Sigmoid colon (tissue), 7 donors: ENCODE measurements around the gene DAPK2. TPM values are rescaled to one million over a fixed set of nuclear protein-coding genes. Genes with fewer than 3 reads are reported as not detected.

ENCODE experiments used
- DNase-seq: peaks from one replicate; pipeline ENCODE4 v3.0.0-alpha.2; 2019
- H3K27ac ChIP-seq, 4 donors: fragments of 200-600 bp; sonication (generic); one replicate each; pipeline ENCODE4 v1.5.1; 2016 to 2019; ENCODE audit warnings: mild to moderate bottlenecking in 1 of 4
- H3K27me3 ChIP-seq, 3 donors: fragments of 200-600 bp; sonication (generic); one replicate each; pipeline ENCODE4 v1.5.1; 2019; ENCODE audit warnings: mild to moderate bottlenecking in 1 of 3
- H3K36me3 ChIP-seq, 4 donors: fragments of 200-600 bp; sonication (generic); one replicate each; pipeline ENCODE4 v1.5.1; 2016 to 2019
- H3K4me1 ChIP-seq, 4 donors: fragments of 200-600 bp; sonication (generic); one replicate each; pipeline ENCODE4 v1.5.1; 2017 to 2019
- H3K4me3 ChIP-seq, 4 donors: fragments of 200-600 bp; sonication (generic); one replicate each; pipeline ENCODE4 v1.5.1; 2017 to 2019; ENCODE audit warnings: mild to moderate bottlenecking in 2 of 4, moderate library complexity in 1 of 4
- H3K9me3 ChIP-seq, 4 donors: fragments of 200-600 bp in 3 of 4; sonication (generic) in 3 of 4; one replicate each; pipeline versions ENCODE4 v1.5.1 to v1.6.1; 2013 to 2019
- EP300 ChIP-seq, 4 donors: sonication (generic); formaldehyde crosslinking; IDR thresholded peaks; one replicate each; pipeline ENCODE4 v1.6.1; 2017; ENCODE audit warnings: antibody characterized with exemption in 4 of 4
- POLR2A ChIP-seq, 2 donors: fragments of 450-650 bp; IDR thresholded peaks; one replicate each; pipeline ENCODE4 v1.6.1; 2016; ENCODE audit warnings: antibody characterized with exemption in 2 of 2, mild to moderate bottlenecking in 2 of 2, moderate library complexity in 2 of 2
- POLR2AphosphoS5 ChIP-seq, 4 donors: sonication (generic); formaldehyde crosslinking; IDR thresholded peaks; one replicate each; pipeline ENCODE4 v1.6.1; 2017; ENCODE audit warnings: antibody characterized with exemption in 4 of 4
- WGBS, 2 donors: extraction: QIAGEN DNeasy Blood & Tissue Kit; methylation state at CpG; one replicate each; pipeline ENCODE4 v1.1.7; 2013; 5-methylcytosine and 5-hydroxymethylcytosine counted together
- intact Hi-C: fragments of 100-400 bp; cut with DNase I; formaldehyde crosslinking; loops from one replicate; pipeline ENCODE4 v1.15.1; 2023
- polyA plus RNA-seq, 3 donors: library from polyadenylated mRNA; stranded (reverse); fragments of 200-250 nt; gene quantifications; one replicate each; pipeline ENCODE4 v1.2.3, GENCODE V29; 2013
- total RNA-seq, 4 donors: library from RNA; depleted of rRNA; stranded (reverse); fragments of >200 nt; gene quantifications; one replicate each; pipeline ENCODE4 v1.1.0, GENCODE V29; 2016
- TF ChIP-seq, protein P1 (sequence below), 4 experiments: fragments of 450-650 bp in 3 of 4; fragments of 200-600 bp in 1 of 4; IDR thresholded peaks; one replicate each; pipeline ENCODE4 v1.5.1; 2016 to 2019; ENCODE audit warnings: antibody characterized with exemption in 4 of 4, mild to moderate bottlenecking in 3 of 4, moderate library complexity in 2 of 4
- donor health status: healthy with polysubstance abuse.
- donor health status: Bipolar disorder and iron deficiency.
- donor health status: healthy.

Gene DAPK2
- total and polyA plus RNA-seq, 7 donors: 2.1 to 27.7 (median 5.5) TPM

DNA sequence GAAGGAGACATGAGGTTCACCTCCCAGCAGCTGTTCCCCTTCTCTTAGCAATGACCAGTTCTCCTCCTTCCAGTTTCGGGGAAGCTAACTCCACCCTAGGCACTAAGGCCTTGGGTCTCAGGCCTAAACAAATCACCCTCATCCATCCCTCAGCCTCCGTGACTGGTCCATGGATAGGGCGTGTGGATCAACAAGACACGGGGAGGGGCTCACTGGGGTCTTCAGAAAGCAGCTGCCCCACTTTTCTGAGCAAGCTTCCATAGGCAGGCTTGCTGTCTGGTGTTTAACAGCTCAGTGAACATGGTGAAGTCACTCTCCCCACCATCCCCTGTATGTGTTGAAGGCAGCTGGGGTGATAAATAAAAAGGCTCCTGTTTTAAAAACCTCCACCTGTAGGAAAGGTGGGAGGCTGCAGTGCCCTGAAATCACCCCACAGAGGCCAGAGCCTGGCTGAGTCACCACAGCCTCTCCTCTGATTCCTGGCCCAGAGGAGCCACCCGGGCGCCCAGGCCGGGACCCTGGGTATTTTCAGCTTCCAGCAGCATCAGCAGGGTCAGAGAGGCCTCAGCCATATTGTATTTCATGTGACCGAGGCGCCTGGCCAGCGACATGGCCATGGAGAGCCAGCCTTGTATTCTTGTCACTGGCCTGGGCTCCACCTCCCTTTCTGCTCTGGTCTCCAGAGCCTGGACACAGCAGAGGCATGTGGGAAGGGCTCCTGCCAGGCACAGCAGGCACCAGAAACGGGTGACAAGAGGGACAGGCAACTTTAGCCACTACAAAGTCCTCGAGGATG, 152.2 kb downstream of the DAPK2 start:
- TF ChIP-seq POLR2A (IDR thresholded peaks at IDR 0.05) (no peak), POLR2AphosphoS5 (IDR thresholded peaks at IDR 0.05) (no peak), EP300 (IDR thresholded peaks at IDR 0.05) (no peak)
- TF ChIP-seq, protein P1, sequence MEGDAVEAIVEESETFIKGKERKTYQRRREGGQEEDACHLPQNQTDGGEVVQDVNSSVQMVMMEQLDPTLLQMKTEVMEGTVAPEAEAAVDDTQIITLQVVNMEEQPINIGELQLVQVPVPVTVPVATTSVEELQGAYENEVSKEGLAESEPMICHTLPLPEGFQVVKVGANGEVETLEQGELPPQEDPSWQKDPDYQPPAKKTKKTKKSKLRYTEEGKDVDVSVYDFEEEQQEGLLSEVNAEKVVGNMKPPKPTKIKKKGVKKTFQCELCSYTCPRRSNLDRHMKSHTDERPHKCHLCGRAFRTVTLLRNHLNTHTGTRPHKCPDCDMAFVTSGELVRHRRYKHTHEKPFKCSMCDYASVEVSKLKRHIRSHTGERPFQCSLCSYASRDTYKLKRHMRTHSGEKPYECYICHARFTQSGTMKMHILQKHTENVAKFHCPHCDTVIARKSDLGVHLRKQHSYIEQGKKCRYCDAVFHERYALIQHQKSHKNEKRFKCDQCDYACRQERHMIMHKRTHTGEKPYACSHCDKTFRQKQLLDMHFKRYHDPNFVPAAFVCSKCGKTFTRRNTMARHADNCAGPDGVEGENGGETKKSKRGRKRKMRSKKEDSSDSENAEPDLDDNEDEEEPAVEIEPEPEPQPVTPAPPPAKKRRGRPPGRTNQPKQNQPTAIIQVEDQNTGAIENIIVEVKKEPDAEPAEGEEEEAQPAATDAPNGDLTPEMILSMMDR (IDR thresholded peaks at IDR 0.05): no peak
- Histone ChIP-seq H3K27ac (no peak overlapping the region), H3K27me3 (no peaks in the 10 kb centered on the region), H3K4me3 (no peak overlapping the region), H3K9me3 (no peaks in the 10 kb centered on the region), H3K4me1 (no peaks in the 10 kb centered on the region), H3K36me3 (no peaks in the 10 kb centered on the region)
- no peak for DNase-seq
- intact Hi-C loops: loop anchor here (5.0 to 10.0 kb wide), 2 partner anchors 62 to 171 kb away; partner anchors contain the start of gene HERC1
- WGBS, 2 donors: 91 to 93% methylated on average over 12 of the region's 12 CpGs

DNA sequence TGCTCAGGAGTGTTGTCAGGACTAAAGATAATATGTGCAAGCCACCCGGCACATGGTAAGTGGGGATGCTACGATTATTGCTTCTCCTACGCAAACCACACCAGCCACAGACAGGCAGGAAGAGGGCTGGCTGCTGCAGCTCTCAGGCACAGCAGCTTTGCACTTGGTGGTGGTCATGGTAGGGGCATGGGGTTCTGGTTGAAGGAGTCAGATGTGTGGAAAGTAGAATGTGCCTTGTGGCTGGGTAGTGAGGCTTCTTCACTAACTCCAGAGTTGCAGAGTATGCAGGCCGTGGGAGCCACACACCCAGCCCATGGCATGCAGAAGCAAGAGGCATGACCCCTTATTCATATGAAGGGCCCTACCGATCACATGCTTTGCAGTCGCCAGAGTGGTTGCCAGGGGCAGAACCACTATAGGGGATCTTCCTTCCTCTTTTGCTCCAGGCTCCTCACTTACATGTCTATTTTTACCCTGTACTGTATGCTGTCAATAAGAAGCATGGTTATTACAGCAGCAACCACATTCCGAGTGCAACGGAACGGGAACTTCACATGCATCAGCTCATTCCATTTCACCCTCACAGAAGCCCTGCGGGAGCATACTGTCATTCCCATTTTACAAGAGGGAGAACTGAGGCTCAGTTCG, 153.4 kb downstream of the DAPK2 start:
- no peaks in the 10 kb centered on the region for H3K4me1 ChIP-seq
- H3K9me3 ChIP-seq: no peaks in the 10 kb centered on the region
- no peak overlapping the region for H3K4me3 ChIP-seq
- no peak for DNase-seq
- TF ChIP-seq EP300 (IDR thresholded peaks at IDR 0.05): no peak
- TF ChIP-seq, protein P1 (IDR thresholded peaks at IDR 0.05): no peak
- no peak for TF ChIP-seq POLR2A (IDR thresholded peaks at IDR 0.05)
- no peaks in the 10 kb centered on the region for H3K36me3 ChIP-seq
- intact Hi-C loops: loop anchor here (5.0 to 10.0 kb wide), 2 partner anchors 61 to 172 kb away; partner anchors contain the start of gene HERC1
- H3K27me3 ChIP-seq: no peaks in the 10 kb centered on the region
- WGBS, 2 donors: 55 to 86% methylated on average over 11 of the region's 11 CpGs
- H3K27ac ChIP-seq: no peak overlapping the region

DNA sequence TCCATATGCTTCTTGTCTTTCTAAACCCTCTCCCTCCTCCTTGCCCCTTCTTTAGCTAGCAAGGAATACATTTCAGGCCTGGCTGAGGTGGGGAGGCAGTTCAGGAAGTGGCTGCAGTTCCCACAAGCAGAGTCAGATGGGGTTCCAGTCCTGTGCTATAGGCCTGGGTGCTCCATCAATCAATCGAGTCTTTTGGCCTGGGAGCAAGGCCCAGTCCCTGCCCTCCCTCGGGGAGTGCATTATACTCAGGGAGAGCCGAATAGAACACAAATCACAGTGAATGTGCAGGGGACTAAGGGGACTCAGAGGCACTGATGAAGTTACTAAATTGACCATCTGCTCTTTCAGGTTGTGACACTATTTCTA, 154.5 kb downstream of the DAPK2 start:
- 64 to 80% methylated on average over 3 of the region's 3 CpGs for WGBS, 2 donors
- Histone ChIP-seq H3K27me3 (no peaks in the 10 kb centered on the region), H3K4me3 (no peak overlapping the region), H3K36me3 (no peaks in the 10 kb centered on the region), H3K9me3 (no peaks in the 10 kb centered on the region), H3K27ac (no peak overlapping the region), H3K4me1 (no peaks in the 10 kb centered on the region)
- no peak for TF ChIP-seq POLR2AphosphoS5 (IDR thresholded peaks at IDR 0.05)
- TF ChIP-seq EP300 (IDR thresholded peaks at IDR 0.05): no peak
- TF ChIP-seq POLR2A (IDR thresholded peaks at IDR 0.05): no peak
- TF ChIP-seq, protein P1 (IDR thresholded peaks at IDR 0.05): no peak
- intact Hi-C loops: loop anchor here (1.0 to 10.0 kb wide), 3 partner anchors 59 to 173 kb away; partner anchors contain the start of gene HERC1
- no peak for DNase-seq

DNA sequence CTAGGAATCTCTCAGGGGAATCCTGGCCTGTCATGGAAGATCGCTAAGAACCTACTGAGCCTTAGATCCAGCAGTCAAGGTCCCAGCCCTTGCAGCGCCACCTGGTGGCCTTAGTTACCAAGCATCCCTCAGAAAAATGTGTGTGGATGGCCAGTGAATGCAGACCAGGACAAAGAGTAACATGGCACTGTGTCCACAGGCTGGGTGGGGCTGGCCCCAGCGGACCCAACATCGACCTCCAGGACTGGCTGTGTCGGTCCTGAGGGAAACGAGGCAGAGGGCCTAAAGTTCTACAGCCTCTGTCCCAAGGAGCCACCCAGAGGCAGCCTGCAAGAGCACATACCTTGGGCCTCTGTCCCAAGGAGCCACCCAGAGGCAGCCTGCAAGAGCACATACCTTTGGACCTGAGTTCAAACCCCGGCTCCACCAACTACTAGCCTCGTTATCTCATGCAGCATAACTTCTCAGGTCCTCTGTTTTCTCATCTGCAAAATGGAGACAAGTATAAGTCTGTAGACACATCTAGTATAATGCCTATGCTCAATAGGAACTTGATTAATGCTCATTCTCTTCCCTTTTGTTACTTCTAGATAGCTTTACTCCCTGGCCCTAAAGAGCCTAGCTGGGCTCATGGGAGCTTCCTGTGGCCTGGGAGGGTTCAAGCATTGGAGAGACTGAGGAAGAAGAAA, 155.1 kb downstream of the DAPK2 start:
- TF ChIP-seq, protein P1 (IDR thresholded peaks at IDR 0.05): peak; percentile 37 to 86 (median 76)
- TF ChIP-seq EP300 (IDR thresholded peaks at IDR 0.05) (no peak), POLR2AphosphoS5 (IDR thresholded peaks at IDR 0.05) (no peak), POLR2A (IDR thresholded peaks at IDR 0.05) (no peak)
- H3K27ac ChIP-seq: no peak overlapping the region
- intact Hi-C loops: loop anchor here (1.0 to 10.0 kb wide), 3 partner anchors 59 to 174 kb away; partner anchors contain the start of gene HERC1
- 11 to 39% methylated on average over 8 of the region's 8 CpGs for WGBS, 2 donors
- no peaks in the 10 kb centered on the region for H3K27me3 ChIP-seq
- no peaks in the 10 kb centered on the region for H3K36me3 ChIP-seq
- no peaks in the 10 kb centered on the region for H3K4me1 ChIP-seq
- H3K9me3 ChIP-seq: no peaks in the 10 kb centered on the region
- DNase-seq: peak; percentile 87
- no peak overlapping the region for H3K4me3 ChIP-seq
